Measurements from ENCODE around the gene HES7. TPM values are rescaled to one million over a fixed set of nuclear protein-coding genes. Genes with fewer than 3 reads are reported as not detected.

HES7 gene
- total and polyA plus RNA-seq, 9 of the 15 experiments (the other 6 are each of a cell fraction or from before 2014, with no cell fraction given), result 0.03 to 1.7 (median 0.14) TPM; not detected in 1

DNA sequence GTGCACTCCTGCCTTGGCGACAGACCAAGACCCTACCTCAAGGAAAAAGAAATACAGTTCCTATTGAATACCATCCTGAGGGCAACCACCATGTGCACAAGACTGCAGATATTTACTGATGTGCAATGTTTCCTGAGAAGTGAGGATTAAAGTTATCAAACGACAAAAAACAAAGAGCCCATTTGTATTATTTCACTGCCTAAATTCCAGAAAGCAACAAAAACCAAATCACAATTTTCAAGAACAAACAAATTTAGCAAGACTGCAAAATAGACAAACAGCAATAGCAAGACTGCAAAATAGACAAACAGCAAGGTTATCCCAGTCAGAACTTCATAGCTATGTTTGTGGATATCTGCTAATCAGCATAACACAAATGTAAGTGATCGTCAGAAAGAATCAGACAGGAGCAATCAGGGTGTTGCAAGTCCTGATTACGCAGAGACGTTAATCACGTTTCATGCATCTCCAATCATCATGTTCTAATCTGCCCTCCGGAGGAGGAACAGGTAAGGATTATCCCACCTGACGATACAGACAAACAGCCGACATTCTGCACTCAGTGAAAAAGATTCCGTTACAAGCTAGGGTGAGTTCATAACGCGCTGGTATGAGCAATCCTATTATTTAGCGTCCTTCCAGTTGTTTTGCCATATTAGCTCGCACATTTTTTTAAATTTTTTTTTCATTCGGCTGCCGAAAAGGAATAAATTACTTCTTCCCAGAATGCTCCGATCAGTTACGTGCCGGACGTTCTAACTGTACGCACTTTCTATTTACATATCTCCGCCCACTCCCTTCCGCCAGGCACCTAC, 49.4 kb upstream of the HES7 start (continued):
- peak; percentile 81 for TF ChIP-seq HNRNPLL (IDR thresholded peaks at IDR 0.05; ENCODE audit: low read depth, low read length, poor library complexity, severe bottlenecking)
- TF ChIP-seq RBM34 (IDR thresholded peaks at IDR 0.05; ENCODE audit: borderline replicate concordance, insufficient read depth, low read length), result no peak
- TF ChIP-seq PHB2 (IDR thresholded peaks at IDR 0.05; ENCODE audit: low read depth), result no peak; the same call in 1 of the 2 replicates
- TF ChIP-seq ZNF644 (tag; IDR thresholded peaks at IDR 0.05; ENCODE audit: low read depth), result peak; percentile 72; the same call in 1 of the 2 replicates
- TF ChIP-seq, protein P1, sequence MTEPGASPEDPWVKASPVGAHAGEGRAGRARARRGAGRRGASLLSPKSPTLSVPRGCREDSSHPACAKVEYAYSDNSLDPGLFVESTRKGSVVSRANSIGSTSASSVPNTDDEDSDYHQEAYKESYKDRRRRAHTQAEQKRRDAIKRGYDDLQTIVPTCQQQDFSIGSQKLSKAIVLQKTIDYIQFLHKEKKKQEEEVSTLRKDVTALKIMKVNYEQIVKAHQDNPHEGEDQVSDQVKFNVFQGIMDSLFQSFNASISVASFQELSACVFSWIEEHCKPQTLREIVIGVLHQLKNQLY (CRISPR knock-in tag; conservative IDR thresholded peaks at IDR 0.05), result peak; percentile 79 to 97; a peak in 3 of 4 replicates
- peak; percentile 50 for TF ChIP-seq TAF1 (IDR thresholded peaks at IDR 0.05; ENCODE audit: control insufficient read depth, extremely low read depth, insufficient read depth, low read length, severe bottlenecking)
- TF ChIP-seq, protein P2, sequence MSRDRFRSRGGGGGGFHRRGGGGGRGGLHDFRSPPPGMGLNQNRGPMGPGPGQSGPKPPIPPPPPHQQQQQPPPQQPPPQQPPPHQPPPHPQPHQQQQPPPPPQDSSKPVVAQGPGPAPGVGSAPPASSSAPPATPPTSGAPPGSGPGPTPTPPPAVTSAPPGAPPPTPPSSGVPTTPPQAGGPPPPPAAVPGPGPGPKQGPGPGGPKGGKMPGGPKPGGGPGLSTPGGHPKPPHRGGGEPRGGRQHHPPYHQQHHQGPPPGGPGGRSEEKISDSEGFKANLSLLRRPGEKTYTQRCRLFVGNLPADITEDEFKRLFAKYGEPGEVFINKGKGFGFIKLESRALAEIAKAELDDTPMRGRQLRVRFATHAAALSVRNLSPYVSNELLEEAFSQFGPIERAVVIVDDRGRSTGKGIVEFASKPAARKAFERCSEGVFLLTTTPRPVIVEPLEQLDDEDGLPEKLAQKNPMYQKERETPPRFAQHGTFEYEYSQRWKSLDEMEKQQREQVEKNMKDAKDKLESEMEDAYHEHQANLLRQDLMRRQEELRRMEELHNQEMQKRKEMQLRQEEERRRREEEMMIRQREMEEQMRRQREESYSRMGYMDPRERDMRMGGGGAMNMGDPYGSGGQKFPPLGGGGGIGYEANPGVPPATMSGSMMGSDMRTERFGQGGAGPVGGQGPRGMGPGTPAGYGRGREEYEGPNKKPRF (IDR thresholded peaks at IDR 0.05; ENCODE audit: low read depth, low read length), result no peak; the same call in 1 of the 2 replicates
- 0 out of 2 replicates have a peak, but pooled peaks have one; percentile 33 for TF ChIP-seq NR2C2 (CRISPR knock-in tag; IDR thresholded peaks at IDR 0.05)
- peak; percentile 55 for TF ChIP-seq NR2C2 (tag; IDR thresholded peaks at IDR 0.05)
- 0 out of 2 replicates have a peak, but pooled peaks have one; percentile 38 for TF ChIP-seq ZNF561 (CRISPR knock-in tag; conservative IDR thresholded peaks at IDR 0.05)
- peak; percentile 98 for TF ChIP-seq KHSRP (IDR thresholded peaks at IDR 0.05)
- TF ChIP-seq SIN3A (IDR thresholded peaks at IDR 0.05; ENCODE audit: borderline replicate concordance in 2 of 2, control insufficient read depth in 1 of 2, low read depth in 2 of 2, low read length in 2 of 2), result peak; percentile 95 to 97; a peak in 2 of 4 replicates
- TF ChIP-seq ILF3 (IDR thresholded peaks at IDR 0.05; ENCODE audit: borderline replicate concordance), result peak; percentile 99
- TF ChIP-seq, protein P3, sequence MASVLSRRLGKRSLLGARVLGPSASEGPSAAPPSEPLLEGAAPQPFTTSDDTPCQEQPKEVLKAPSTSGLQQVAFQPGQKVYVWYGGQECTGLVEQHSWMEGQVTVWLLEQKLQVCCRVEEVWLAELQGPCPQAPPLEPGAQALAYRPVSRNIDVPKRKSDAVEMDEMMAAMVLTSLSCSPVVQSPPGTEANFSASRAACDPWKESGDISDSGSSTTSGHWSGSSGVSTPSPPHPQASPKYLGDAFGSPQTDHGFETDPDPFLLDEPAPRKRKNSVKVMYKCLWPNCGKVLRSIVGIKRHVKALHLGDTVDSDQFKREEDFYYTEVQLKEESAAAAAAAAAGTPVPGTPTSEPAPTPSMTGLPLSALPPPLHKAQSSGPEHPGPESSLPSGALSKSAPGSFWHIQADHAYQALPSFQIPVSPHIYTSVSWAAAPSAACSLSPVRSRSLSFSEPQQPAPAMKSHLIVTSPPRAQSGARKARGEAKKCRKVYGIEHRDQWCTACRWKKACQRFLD (CRISPR knock-in tag; IDR thresholded peaks at IDR 0.05), result no peak
- TF ChIP-seq, protein P4, sequence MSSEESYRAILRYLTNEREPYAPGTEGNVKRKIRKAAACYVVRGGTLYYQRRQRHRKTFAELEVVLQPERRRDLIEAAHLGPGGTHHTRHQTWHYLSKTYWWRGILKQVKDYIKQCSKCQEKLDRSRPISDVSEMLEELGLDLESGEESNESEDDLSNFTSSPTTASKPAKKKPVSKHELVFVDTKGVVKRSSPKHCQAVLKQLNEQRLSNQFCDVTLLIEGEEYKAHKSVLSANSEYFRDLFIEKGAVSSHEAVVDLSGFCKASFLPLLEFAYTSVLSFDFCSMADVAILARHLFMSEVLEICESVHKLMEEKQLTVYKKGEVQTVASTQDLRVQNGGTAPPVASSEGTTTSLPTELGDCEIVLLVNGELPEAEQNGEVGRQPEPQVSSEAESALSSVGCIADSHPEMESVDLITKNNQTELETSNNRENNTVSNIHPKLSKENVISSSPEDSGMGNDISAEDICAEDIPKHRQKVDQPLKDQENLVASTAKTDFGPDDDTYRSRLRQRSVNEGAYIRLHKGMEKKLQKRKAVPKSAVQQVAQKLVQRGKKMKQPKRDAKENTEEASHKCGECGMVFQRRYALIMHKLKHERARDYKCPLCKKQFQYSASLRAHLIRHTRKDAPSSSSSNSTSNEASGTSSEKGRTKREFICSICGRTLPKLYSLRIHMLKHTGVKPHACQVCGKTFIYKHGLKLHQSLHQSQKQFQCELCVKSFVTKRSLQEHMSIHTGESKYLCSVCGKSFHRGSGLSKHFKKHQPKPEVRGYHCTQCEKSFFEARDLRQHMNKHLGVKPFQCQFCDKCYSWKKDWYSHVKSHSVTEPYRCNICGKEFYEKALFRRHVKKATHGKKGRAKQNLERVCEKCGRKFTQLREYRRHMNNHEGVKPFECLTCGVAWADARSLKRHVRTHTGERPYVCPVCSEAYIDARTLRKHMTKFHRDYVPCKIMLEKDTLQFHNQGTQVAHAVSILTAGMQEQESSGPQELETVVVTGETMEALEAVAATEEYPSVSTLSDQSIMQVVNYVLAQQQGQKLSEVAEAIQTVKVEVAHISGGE (CRISPR knock-in tag; IDR thresholded peaks at IDR 0.05), result peak in 1 of 3 experiments; percentile 41; a peak in 1 of 6 replicates
- no peak for TF ChIP-seq BRCA1 (IDR thresholded peaks at IDR 0.05)
- no peak for TF ChIP-seq BRCA1 (CRISPR knock-in tag; IDR thresholded peaks at IDR 0.05)
- TF ChIP-seq ZKSCAN1 (IDR thresholded peaks at IDR 0.05; ENCODE audit: low read depth, low read length), result 0 out of 2 replicates have a peak, but pooled peaks have one; percentile 35

Data from K562 (cell line).